Lower lobe of right lung (tissue), 2 donors: Measurements from ENCODE around the gene TXNL4A. TPM values are rescaled to one million over a fixed set of nuclear protein-coding genes. Genes with fewer than 3 reads are reported as not detected.

ENCODE experiments used
- ATAC-seq, 2 donors: fragments of 200-7000 bp; cut with Tn5 transposase; one replicate each; pipeline ENCODE4 v1.9.1; 2020 to 2022; ENCODE audit warnings: mild to moderate bottlenecking in 2 of 2, moderate library complexity in 2 of 2
- DNase-seq: peaks from one replicate; pipeline ENCODE4 v3.0.0-alpha.2; 2020
- H3K27ac ChIP-seq: fragments of 200-600 bp; one replicate; pipeline ENCODE4 v1.8.0; 2022
- H3K27me3 ChIP-seq: fragments of 200-600 bp; one replicate; pipeline ENCODE4 v1.8.0; 2022; ENCODE audit warnings: low read depth
- H3K36me3 ChIP-seq: fragments of 200-600 bp; one replicate; pipeline ENCODE4 v1.8.0; 2022; ENCODE audit warnings: mild to moderate bottlenecking
- H3K4me1 ChIP-seq: fragments of 200-600 bp; one replicate; pipeline ENCODE4 v1.8.0; 2022
- H3K4me3 ChIP-seq: fragments of 200-600 bp; one replicate; pipeline ENCODE4 v1.8.0; 2022; ENCODE audit warnings: mild to moderate bottlenecking
- H3K9me3 ChIP-seq: fragments of 200-600 bp; one replicate; pipeline ENCODE4 v1.8.0; 2022
- intact Hi-C: fragments of 100-400 bp; cut with DNase I; formaldehyde crosslinking; loops from one replicate; pipeline ENCODE4 v1.11.0; 2022
- total RNA-seq: library from RNA; stranded (reverse); fragmentation: NEBNext Ultra II Directional; extraction: Animal tissue kit (Norgen Biotek cat#: 25700); gene quantifications from one replicate; pipeline ENCODE4 v1.2.1, GENCODE V29; 2021
- TF ChIP-seq, protein P1 (sequence below): fragments of 200-600 bp; IDR thresholded peaks from one replicate; pipeline ENCODE4 v1.8.0; 2022; ENCODE audit warnings: antibody characterized with exemption, mild to moderate bottlenecking
- donor health status: DM: no; HTN: yes; CAD: no; lungs with severe emphysema.

Gene TXNL4A
- total RNA-seq, 1 donor from 2014 or later: 78.7 TPM

DNA sequence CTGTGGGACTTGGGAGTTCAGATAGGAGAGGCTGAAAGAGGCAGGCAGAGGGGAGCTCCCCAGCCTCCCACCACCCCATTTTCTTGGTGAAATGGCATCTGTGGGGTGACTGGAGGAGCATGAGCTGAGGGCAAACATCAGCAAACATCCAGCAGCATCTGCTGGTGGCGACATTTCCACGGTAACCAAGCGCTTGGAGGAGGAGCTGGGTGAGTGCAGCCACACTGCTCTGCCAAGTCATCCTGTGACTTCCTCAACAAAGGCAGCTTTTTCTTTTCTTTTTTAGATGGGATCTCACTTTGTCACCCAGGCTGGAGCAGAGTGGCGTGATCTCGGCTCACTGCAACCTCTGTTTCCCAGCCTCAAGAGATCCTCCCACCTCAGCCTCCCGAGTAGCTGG is 5.6 kb downstream of the TXNL4A start:
- H3K4me1 ChIP-seq: peaks cover 48% of the 10 kb centered on the region
- TF ChIP-seq, protein P1, sequence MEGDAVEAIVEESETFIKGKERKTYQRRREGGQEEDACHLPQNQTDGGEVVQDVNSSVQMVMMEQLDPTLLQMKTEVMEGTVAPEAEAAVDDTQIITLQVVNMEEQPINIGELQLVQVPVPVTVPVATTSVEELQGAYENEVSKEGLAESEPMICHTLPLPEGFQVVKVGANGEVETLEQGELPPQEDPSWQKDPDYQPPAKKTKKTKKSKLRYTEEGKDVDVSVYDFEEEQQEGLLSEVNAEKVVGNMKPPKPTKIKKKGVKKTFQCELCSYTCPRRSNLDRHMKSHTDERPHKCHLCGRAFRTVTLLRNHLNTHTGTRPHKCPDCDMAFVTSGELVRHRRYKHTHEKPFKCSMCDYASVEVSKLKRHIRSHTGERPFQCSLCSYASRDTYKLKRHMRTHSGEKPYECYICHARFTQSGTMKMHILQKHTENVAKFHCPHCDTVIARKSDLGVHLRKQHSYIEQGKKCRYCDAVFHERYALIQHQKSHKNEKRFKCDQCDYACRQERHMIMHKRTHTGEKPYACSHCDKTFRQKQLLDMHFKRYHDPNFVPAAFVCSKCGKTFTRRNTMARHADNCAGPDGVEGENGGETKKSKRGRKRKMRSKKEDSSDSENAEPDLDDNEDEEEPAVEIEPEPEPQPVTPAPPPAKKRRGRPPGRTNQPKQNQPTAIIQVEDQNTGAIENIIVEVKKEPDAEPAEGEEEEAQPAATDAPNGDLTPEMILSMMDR: no peak
- ATAC-seq: peak; percentile 11 to 22
- H3K4me3 ChIP-seq: no peak overlapping the region
- peak overlapping the region; percentile 54 for H3K27ac ChIP-seq
- H3K36me3 ChIP-seq: peaks cover 26% of the 10 kb centered on the region
- H3K27me3 ChIP-seq: no peaks in the 10 kb centered on the region
- DNase-seq: no peak
- intact Hi-C loops: no loop called here
- H3K9me3 ChIP-seq: no peaks in the 10 kb centered on the region

DNA sequence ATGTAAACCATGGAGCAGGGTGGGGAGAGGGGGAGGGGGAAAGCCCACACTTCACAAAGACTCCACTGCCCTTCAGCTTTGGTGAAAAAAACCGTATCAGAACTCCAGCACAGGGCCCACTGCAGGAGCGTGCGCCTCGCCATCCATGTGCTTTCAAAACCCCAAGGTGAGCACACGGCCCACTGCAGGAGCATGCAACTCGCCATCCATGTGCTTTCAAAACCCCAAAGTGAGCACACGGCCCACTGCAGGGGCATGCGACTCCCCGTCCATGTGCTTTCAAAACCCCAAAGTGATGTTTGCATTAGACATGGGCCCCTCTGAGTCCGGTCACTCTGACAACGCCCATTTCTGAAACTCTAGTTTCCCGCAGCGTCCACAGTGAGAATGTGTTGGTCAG is 7.8 kb downstream of the TXNL4A start:
- DNase-seq: no peak
- ATAC-seq: no peak

DNA sequence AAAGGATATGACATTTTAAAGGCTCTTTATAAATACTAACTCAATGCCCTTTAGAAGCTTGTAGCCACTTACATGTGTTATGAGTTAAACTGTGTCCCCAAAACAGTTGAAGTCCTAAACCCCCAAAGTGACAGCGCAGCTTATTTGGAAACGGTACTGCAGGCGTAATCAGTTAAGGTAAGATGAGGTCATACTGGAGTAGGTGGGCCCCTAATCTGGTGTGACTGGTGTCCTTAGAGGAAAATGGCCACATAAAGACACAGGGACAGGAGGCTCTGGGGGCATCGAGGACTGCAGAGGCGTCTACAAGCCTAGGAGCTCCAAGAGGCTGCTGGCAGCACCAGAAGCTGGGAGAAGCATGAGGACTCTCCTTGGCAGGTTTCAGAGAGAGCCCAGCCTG is 8.5 kb downstream of the TXNL4A start:
- intact Hi-C loops: no loop called here
- Histone ChIP-seq H3K27ac (no peak overlapping the region), H3K27me3 (no peaks in the 10 kb centered on the region), H3K36me3 (peaks cover 40% of the 10 kb centered on the region), H3K9me3 (no peaks in the 10 kb centered on the region), H3K4me1 (peaks cover 23% of the 10 kb centered on the region), H3K4me3 (no peak overlapping the region)
- TF ChIP-seq, protein P1: no peak
- DNase-seq (no peak), ATAC-seq (no peak)

More for the DNA sequence above, 7.8 kb downstream of the TXNL4A start:
- Histone ChIP-seq H3K27ac (no peak overlapping the region), H3K4me3 (no peak overlapping the region), H3K36me3 (peaks cover 40% of the 10 kb centered on the region), H3K4me1 (peaks cover 28% of the 10 kb centered on the region), H3K9me3 (no peaks in the 10 kb centered on the region), H3K27me3 (no peaks in the 10 kb centered on the region)
- intact Hi-C loops: no loop called here
- TF ChIP-seq, protein P1: no peak

DNA sequence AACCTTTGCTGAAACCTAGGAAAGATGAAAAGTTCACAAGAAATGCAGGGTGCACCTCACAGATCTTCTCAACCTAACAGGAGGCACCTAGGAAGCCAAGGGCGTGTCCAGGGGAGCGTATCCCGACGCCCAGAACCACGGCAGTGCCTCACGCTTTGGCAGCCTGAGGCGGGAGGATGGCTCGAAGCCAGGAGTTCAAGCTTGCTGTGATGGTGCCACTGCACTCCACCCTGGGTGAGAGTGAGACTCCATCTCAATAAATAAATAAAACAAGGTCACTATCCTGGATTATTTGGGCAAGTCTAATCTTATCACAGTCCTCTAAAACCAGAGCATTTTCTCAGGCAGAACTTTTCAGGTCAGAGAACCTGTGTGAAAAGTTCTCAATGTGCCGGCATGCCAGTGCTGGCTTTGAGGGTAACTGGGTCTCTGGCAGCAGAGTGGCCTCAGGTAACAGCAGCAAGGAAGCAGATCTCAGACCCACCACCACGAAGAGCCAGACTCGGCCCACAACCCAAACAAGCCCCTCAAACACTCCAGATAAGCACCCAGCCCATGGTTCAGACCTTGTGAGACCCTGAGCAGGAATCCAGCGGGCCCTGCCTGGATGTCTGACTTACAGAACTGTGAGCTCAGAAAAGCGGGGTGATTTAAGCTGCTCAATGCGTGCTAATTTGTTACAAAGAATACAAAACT is 12.2 kb downstream of the TXNL4A start:
- Histone ChIP-seq H3K4me1 (no peaks in the 10 kb centered on the region), H3K27me3 (no peaks in the 10 kb centered on the region), H3K27ac (no peak overlapping the region), H3K36me3 (peaks cover 68% of the 10 kb centered on the region), H3K9me3 (no peaks in the 10 kb centered on the region), H3K4me3 (no peak overlapping the region)
- DNase-seq (no peak), ATAC-seq (no peak)
- TF ChIP-seq, protein P1: no peak
- intact Hi-C loops: no loop called here

DNA sequence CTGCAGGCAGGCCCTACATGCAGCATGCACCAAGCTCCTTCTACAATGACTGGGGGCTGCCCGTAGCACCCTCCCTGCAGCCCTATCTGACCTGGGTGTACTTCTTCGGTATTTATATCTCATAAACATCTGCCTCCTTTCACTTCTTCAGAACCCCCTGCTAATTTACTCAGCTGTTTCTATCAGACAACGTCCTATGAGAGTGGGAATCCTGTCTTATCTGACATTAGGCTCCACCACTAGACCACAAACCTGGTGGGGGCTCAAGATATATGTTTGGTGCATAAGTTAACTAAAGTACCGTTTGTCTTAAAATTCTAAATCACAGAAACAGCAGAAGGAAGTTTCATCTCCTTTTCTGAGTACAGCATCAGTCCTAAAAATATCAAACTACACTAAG is 13.3 kb downstream of the TXNL4A start:
- no peak overlapping the region for H3K27ac ChIP-seq
- no peak overlapping the region for H3K4me3 ChIP-seq
- ATAC-seq (no peak), DNase-seq (no peak)
- no peaks in the 10 kb centered on the region for H3K9me3 ChIP-seq
- peaks cover 79% of the 10 kb centered on the region for H3K36me3 ChIP-seq
- H3K4me1 ChIP-seq: no peaks in the 10 kb centered on the region
- H3K27me3 ChIP-seq: no peaks in the 10 kb centered on the region
- intact Hi-C loops: no loop called here
- TF ChIP-seq, protein P1: no peak
